DOHH2 (cell line): ENCODE data around the gene EEA1.

Experiments
- H3F3A ChIP-seq: fragments of 200-600 bp; sonication (generic), shearing (Covaris generic); 2 replicates; pipeline ENCODE4 v1.6.0; 2016; ENCODE audit warnings: antibody characterized with exemption, mild to moderate bottlenecking; ENCODE audit not compliant: control insufficient read depth, insufficient read depth
- H3K27ac ChIP-seq: fragments of 200-600 bp; sonication (generic); 2 replicates; pipeline ENCODE4 v1.5.1; 2014; ENCODE audit warnings: low read depth, mild to moderate bottlenecking, low read length, moderate library complexity
- H3K27me3 ChIP-seq: fragments of 200-600 bp; sonication (generic); 2 replicates; pipeline ENCODE4 v1.6.1; 2014; ENCODE audit warnings: mild to moderate bottlenecking, low read length, mixed read lengths; ENCODE audit not compliant: control insufficient read depth
- H3K36me3 ChIP-seq: fragments of 200-600 bp; sonication (generic); 2 replicates; pipeline ENCODE4 v1.6.1; 2014; ENCODE audit warnings: mild to moderate bottlenecking, low read length, moderate library complexity, mixed read lengths; ENCODE audit not compliant: control insufficient read depth
- H3K4me1 ChIP-seq: fragments of 200-600 bp; sonication (generic); 2 replicates; pipeline ENCODE4 v1.6.1; 2014; ENCODE audit warnings: mild to moderate bottlenecking, low read length, mixed read lengths; ENCODE audit not compliant: control insufficient read depth
- H3K4me2 ChIP-seq: fragments of 200-600 bp; sonication (generic); 2 replicates; pipeline ENCODE4 v1.6.0; 2014; ENCODE audit warnings: mild to moderate bottlenecking, low read length, moderate library complexity
- H3K4me3 ChIP-seq: fragments of 200-600 bp; sonication (generic); 2 replicates; pipeline ENCODE4 v1.5.1; 2014; ENCODE audit warnings: mild to moderate bottlenecking, low read length, mixed read lengths
- H3K79me2 ChIP-seq: fragments of 200-600 bp; sonication (generic); 2 replicates; pipeline ENCODE4 v1.6.1; 2014; ENCODE audit warnings: mild to moderate bottlenecking, low read length, mixed read lengths; ENCODE audit not compliant: control insufficient read depth
- H3K9me2 ChIP-seq: fragments of 200-600 bp; sonication (generic); replicated peaks from 2 replicates; pipeline ENCODE4 v1.6.1; 2014; ENCODE audit warnings: mild to moderate bottlenecking, low read length, mixed read lengths; ENCODE audit not compliant: control insufficient read depth
- H3K9me3 ChIP-seq: fragments of 200-600 bp; sonication (generic); 2 replicates; pipeline ENCODE4 v1.6.1; 2014; ENCODE audit warnings: antibody characterized with exemption, low read length, mixed read lengths; ENCODE audit not compliant: control insufficient read depth, insufficient read depth
- H4K20me1 ChIP-seq: fragments of 200-600 bp; sonication (generic); 2 replicates; pipeline ENCODE4 v1.6.0; 2014; ENCODE audit warnings: low read depth, mild to moderate bottlenecking, antibody characterized with exemption, low read length, moderate library complexity; ENCODE audit not compliant: control insufficient read depth, insufficient read depth
- EZH2phosphoT487 ChIP-seq: fragments of 200-600 bp; sonication (generic); IDR thresholded peaks from 2 replicates; pipeline ENCODE4 v1.6.1; 2017; ENCODE audit warnings: borderline replicate concordance, mild to moderate bottlenecking, antibody characterized with exemption, low read length, moderate library complexity, mixed read lengths
- TF ChIP-seq, protein P1 (sequence below): fragments of 200-600 bp; sonication (generic); IDR thresholded peaks from one replicate; pipeline ENCODE4 v1.5.1; 2014; ENCODE audit warnings: antibody characterized with exemption, mild to moderate bottlenecking, low read depth, low read length; ENCODE audit not compliant: poor library complexity, severe bottlenecking

Gene EEA1

DNA sequence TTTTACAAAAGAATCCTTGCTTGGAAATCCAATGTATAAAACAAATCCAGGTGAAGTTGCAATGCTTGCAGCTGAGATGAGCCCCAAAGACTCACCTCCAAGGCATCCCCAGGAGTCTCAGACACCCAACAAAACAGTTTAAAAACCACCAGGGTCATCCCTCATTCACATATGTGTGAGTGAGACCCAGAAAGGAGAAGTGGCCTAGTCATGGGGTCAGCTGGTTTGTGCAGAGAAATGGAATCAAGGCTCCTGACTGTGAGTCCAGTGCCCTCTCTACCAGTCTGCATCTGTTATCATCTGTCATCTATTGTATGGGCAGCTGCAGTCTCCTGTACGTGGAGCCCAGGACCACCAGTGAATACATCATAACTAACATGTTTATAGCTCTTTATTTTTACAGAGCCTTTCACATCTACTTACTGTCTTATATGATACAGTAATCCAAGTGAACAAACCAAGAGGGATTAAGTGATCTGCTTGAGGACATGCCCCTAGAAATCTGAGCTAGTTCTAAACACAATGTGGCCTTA is 199.3 kb downstream of the EEA1 start:
- H3K27me3 ChIP-seq = peaks cover 5% of the 10 kb centered on the region; the same call in 1 of the 2 replicates
- H3K36me3 ChIP-seq = no peaks in the 10 kb centered on the region
- H3K4me1 ChIP-seq = no peaks in the 10 kb centered on the region
- TF ChIP-seq EZH2phosphoT487 = no peak
- TF ChIP-seq, protein P1, sequence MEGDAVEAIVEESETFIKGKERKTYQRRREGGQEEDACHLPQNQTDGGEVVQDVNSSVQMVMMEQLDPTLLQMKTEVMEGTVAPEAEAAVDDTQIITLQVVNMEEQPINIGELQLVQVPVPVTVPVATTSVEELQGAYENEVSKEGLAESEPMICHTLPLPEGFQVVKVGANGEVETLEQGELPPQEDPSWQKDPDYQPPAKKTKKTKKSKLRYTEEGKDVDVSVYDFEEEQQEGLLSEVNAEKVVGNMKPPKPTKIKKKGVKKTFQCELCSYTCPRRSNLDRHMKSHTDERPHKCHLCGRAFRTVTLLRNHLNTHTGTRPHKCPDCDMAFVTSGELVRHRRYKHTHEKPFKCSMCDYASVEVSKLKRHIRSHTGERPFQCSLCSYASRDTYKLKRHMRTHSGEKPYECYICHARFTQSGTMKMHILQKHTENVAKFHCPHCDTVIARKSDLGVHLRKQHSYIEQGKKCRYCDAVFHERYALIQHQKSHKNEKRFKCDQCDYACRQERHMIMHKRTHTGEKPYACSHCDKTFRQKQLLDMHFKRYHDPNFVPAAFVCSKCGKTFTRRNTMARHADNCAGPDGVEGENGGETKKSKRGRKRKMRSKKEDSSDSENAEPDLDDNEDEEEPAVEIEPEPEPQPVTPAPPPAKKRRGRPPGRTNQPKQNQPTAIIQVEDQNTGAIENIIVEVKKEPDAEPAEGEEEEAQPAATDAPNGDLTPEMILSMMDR = no peak
- H3K27ac ChIP-seq = no peak overlapping the region
- H3K9me3 ChIP-seq = no peaks in the 10 kb centered on the region
- H3K4me2 ChIP-seq = no peak overlapping the region
- H3K4me3 ChIP-seq = no peak overlapping the region
- no peaks in the 10 kb centered on the region for H3K9me2 ChIP-seq
- no peaks in the 10 kb centered on the region for H3K79me2 ChIP-seq
- H3F3A ChIP-seq = no peaks in the 10 kb centered on the region
- no peaks in the 10 kb centered on the region for H4K20me1 ChIP-seq

DNA sequence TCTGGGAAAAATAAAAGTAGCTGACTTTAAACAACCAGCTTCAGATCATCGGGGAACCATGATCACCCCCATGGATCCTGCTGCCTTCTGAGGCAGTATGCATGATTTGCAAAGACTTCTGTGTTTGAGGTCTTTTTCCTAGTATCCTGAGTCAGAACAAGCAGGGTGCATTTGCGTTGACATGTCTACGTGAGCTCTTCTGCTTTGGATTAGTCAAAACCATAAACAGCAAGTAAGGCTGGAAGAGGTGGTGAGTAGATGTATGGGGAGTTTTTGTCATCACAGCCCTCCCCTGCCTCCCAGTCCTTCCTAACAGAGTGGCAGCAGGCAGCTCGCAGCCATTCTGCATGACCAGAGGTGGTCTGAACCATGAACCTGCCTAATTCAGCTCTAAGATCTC is 202.2 kb downstream of the EEA1 start:
- no peaks in the 10 kb centered on the region for H3K27me3 ChIP-seq
- H3K79me2 ChIP-seq = no peaks in the 10 kb centered on the region
- H3K9me2 ChIP-seq = no peaks in the 10 kb centered on the region
- H4K20me1 ChIP-seq = no peaks in the 10 kb centered on the region
- H3K27ac ChIP-seq = no peak overlapping the region
- no peaks in the 10 kb centered on the region for H3K9me3 ChIP-seq
- no peaks in the 10 kb centered on the region for H3K36me3 ChIP-seq
- no peak overlapping the region for H3K4me2 ChIP-seq
- H3F3A ChIP-seq = no peaks in the 10 kb centered on the region
- no peak overlapping the region for H3K4me3 ChIP-seq
- no peaks in the 10 kb centered on the region for H3K4me1 ChIP-seq
- TF ChIP-seq, protein P1 = no peak
- no peak for TF ChIP-seq EZH2phosphoT487

DNA sequence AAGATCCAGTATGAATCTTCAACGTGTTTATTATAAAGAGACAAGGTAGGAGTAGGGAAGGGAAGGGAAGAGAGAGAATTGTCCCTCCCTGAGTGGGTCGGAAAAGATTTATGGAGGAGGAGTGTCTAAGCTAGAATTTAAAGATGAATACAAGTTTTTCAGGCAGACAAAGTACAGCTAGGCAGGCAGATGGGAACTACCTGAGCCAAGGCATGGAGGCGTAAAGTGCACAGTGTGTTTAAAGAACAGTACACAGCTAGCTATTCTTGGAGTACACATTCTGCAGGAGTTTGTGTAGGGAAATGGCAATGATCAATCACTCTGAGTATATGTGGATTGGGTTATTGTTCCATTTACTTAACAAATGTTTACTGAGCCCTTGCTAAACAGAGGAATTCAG is 206.2 kb downstream of the EEA1 start:
- no peaks in the 10 kb centered on the region for H3K27me3 ChIP-seq
- no peaks in the 10 kb centered on the region for H4K20me1 ChIP-seq
- H3K36me3 ChIP-seq = no peaks in the 10 kb centered on the region
- H3K4me2 ChIP-seq = no peak overlapping the region
- no peaks in the 10 kb centered on the region for H3K9me2 ChIP-seq
- no peaks in the 10 kb centered on the region for H3K9me3 ChIP-seq
- no peak overlapping the region for H3K27ac ChIP-seq
- no peaks in the 10 kb centered on the region for H3F3A ChIP-seq
- no peak for TF ChIP-seq EZH2phosphoT487
- TF ChIP-seq, protein P1 = no peak
- H3K79me2 ChIP-seq = no peaks in the 10 kb centered on the region
- H3K4me3 ChIP-seq = no peak overlapping the region
- H3K4me1 ChIP-seq = no peaks in the 10 kb centered on the region
